Measurements from ENCODE around the gene TRAPPC12. TPM values are rescaled to one million over a fixed set of nuclear protein-coding genes. Genes with fewer than 3 reads are reported as not detected.
"Not testable (repeated sequence)": the region's sequence is repeated elsewhere in the genome, so short reads cannot be mapped to it uniquely, and the experiment has no call there.

The TRAPPC12 gene
- total RNA-seq, 1 donor from 2014 or later, result 98.7 TPM

DNA sequence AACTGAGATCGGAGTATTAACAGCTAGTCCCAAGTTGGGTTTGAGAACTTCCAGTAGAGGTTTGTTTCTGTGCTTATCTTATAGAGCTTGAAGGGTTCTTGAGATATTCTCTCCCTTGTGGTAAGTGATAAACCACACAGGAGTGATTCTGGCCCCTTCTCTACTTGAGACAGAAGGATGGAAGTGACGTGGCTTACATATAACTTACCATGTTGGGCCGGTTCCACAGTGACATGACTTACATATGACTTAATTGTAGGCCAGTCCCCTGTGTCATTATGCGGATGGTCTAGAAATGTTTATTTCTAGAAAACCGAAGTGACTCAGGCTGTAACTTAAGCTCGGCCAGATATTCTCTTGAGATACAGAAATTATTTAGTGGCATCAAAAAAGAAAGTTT lies 62.7 kb downstream of the TRAPPC12 start:
- Mint-ChIP-seq H3K27ac (no peak overlapping the region), H3K4me1 (ENCODE audit: unreplicated experiment) (no peaks in the 10 kb centered on the region), H3K4me3 (no peak overlapping the region), H3K9me3 (peaks cover 4% of the 10 kb centered on the region), H3K36me3 (peaks cover 25% of the 10 kb centered on the region), H3K27me3 (no peaks in the 10 kb centered on the region)
- no peak for DNase-seq (ENCODE audit: extremely low spot score, unreplicated experiment)
- TF ChIP-seq, protein P1, sequence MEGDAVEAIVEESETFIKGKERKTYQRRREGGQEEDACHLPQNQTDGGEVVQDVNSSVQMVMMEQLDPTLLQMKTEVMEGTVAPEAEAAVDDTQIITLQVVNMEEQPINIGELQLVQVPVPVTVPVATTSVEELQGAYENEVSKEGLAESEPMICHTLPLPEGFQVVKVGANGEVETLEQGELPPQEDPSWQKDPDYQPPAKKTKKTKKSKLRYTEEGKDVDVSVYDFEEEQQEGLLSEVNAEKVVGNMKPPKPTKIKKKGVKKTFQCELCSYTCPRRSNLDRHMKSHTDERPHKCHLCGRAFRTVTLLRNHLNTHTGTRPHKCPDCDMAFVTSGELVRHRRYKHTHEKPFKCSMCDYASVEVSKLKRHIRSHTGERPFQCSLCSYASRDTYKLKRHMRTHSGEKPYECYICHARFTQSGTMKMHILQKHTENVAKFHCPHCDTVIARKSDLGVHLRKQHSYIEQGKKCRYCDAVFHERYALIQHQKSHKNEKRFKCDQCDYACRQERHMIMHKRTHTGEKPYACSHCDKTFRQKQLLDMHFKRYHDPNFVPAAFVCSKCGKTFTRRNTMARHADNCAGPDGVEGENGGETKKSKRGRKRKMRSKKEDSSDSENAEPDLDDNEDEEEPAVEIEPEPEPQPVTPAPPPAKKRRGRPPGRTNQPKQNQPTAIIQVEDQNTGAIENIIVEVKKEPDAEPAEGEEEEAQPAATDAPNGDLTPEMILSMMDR (conservative IDR thresholded peaks at IDR 0.05), result no peak

DNA sequence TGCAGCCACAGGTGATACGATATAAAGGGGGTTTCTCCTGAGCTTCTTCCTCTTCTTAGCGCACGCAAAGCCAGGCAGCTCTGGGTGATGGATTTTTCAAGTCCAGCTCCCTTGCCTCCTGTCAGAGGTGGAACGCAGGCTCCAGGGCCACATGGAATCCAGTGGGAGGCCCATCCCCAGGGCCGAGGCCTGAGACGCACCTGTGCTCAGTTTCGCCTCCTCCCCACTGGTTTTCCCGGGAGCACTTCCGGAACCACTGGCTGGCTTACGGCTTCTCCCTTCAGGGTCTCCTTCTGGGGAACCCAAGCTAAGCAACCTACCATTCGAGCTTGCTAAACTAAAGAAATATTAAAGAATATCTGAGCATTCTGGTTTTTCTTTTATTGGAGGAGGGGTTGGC lies 63.6 kb downstream of the TRAPPC12 start:
- peaks cover 4% of the 10 kb centered on the region for H3K9me3 Mint-ChIP-seq
- peaks cover 27% of the 10 kb centered on the region for H3K36me3 Mint-ChIP-seq
- H3K4me1 Mint-ChIP-seq (ENCODE audit: unreplicated experiment), result no peaks in the 10 kb centered on the region
- no peak overlapping the region for H3K27ac Mint-ChIP-seq
- no peak for DNase-seq (ENCODE audit: extremely low spot score, unreplicated experiment)
- TF ChIP-seq, protein P1 (conservative IDR thresholded peaks at IDR 0.05), result no peak
- no peaks in the 10 kb centered on the region for H3K27me3 Mint-ChIP-seq
- H3K4me3 Mint-ChIP-seq, result no peak overlapping the region

DNA sequence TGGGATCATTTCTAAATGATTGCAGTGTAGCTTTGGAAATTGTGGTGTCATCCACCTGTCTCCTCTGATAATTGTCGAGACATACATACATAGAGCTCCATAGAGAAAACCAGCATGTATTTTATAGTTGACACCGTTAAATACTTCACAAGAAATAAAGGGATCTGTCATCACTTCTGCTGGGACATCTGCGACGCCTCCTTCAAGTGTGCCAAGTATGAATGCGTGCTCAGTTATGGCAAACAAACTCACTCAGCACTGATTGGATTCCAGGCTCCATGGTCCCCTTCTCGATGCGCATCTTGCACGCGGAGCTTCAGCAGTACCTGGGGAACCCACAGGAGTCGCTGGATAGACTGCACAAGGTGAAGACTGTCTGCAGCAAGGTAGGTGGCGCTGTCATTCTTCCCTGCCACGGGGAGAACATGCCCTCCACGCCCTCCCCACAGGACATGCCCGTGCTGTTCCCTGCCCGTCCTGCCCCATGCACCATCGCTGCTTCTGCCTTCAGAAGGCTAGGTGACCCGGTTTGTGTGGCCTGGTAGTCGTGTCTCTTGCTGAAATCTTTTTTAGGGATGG lies 64.1 kb downstream of the TRAPPC12 start:
- peaks cover 3% of the 10 kb centered on the region for H3K4me1 Mint-ChIP-seq (ENCODE audit: unreplicated experiment)
- TF ChIP-seq, protein P1 (conservative IDR thresholded peaks at IDR 0.05), result no peak
- no peak overlapping the region for H3K27ac Mint-ChIP-seq
- no peak overlapping the region for H3K4me3 Mint-ChIP-seq
- H3K9me3 Mint-ChIP-seq, result peaks cover 1% of the 10 kb centered on the region
- no peak for DNase-seq (ENCODE audit: extremely low spot score, unreplicated experiment)
- H3K27me3 Mint-ChIP-seq, result no peaks in the 10 kb centered on the region
- H3K36me3 Mint-ChIP-seq, result peaks cover 28% of the 10 kb centered on the region

DNA sequence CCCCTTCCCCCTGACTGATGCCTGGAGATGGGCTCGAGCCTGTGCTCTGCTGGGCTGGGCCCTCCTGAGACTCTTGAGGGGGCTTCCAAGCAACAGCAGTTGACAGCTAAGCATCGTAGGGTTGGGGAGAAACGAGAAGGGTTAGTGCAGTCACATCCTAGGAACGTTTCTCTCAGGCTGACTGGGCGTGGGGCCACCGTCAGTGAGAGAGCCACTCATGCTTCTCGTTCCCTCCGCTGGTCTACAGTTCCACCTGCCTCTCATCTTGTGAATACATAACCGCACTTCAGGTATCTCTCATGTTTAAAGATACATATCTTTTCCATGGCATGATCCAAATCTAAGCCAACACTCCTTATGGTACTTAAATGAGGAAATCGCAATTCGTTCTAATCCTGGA lies 66.4 kb downstream of the TRAPPC12 start:
- DNase-seq (ENCODE audit: extremely low spot score, unreplicated experiment), result no peak
- TF ChIP-seq, protein P1 (conservative IDR thresholded peaks at IDR 0.05), result no peak
- Mint-ChIP-seq H3K4me3 (no peak overlapping the region), H3K4me1 (ENCODE audit: unreplicated experiment) (peaks cover 17% of the 10 kb centered on the region), H3K27ac (no peak overlapping the region), H3K9me3 (no peaks in the 10 kb centered on the region), H3K27me3 (no peaks in the 10 kb centered on the region), H3K36me3 (peaks cover 28% of the 10 kb centered on the region)

DNA sequence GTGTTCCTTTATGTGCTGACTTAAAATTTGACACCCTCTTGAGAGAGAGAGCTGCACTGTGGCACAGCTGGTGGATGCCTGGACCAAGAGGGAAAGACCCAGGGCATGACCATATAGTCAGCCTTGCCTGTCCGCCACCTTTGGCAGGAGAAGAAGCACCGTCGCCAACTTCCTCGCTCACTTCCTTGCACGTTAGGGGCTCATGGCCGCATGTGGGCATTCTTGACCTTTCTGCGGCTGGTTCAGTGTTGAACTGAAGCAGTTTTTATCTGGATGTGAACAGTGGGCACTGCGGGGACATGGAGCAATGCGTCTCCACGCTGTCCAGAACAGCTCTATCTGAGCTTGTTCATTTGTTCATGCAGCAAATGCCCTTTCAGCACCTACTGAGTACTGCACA lies 66.9 kb downstream of the TRAPPC12 start:
- no peak for DNase-seq (ENCODE audit: extremely low spot score, unreplicated experiment)
- H3K36me3 Mint-ChIP-seq, result peaks cover 28% of the 10 kb centered on the region
- no peaks in the 10 kb centered on the region for H3K9me3 Mint-ChIP-seq
- H3K27me3 Mint-ChIP-seq, result no peaks in the 10 kb centered on the region
- TF ChIP-seq, protein P1 (conservative IDR thresholded peaks at IDR 0.05), result no peak
- H3K4me1 Mint-ChIP-seq (ENCODE audit: unreplicated experiment), result peaks cover 21% of the 10 kb centered on the region
- H3K27ac Mint-ChIP-seq, result no peak overlapping the region
- H3K4me3 Mint-ChIP-seq, result no peak overlapping the region

DNA sequence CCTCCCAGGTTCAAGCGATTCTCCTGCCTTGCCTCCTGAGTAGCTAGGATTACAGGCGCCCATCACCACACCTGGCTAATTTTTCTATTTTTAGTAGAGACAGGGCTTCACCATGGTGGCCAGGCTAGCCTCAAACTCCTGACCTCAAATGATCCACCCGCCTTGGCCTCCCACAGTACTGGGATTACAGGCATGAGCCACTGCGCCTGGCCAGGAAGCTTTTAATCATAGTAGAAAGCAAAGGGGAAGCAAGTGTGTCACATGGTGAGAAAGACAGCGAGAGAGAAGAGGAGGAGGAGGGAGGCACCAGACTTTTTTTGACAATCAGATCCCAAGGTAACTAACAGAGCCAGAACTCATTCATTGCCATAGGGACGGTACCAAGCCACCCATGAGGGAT lies 67.7 kb downstream of the TRAPPC12 start:
- H3K36me3 Mint-ChIP-seq, result peaks cover 28% of the 10 kb centered on the region
- H3K4me3 Mint-ChIP-seq, result not testable (repeated sequence)

More for the DNA sequence above, 67.7 kb downstream of the TRAPPC12 start:
- H3K4me1 Mint-ChIP-seq (ENCODE audit: unreplicated experiment), result peaks cover 21% of the 10 kb centered on the region
- not testable (repeated sequence) for H3K27me3 Mint-ChIP-seq; H3K27ac Mint-ChIP-seq; H3K9me3 Mint-ChIP-seq; DNase-seq (ENCODE audit: extremely low spot score, unreplicated experiment)

Data from type B pancreatic cell (in vitro differentiated cells).